Fibroblast of peridontal ligament (primary cell): ENCODE measurements around the gene GSK3B.

ENCODE experiments used
- DNase-seq: peaks from one replicate; pipeline ENCODE4 v3.0.0-alpha.2; 2010; ENCODE audit errors: extremely low read depth

GSK3B gene

DNA sequence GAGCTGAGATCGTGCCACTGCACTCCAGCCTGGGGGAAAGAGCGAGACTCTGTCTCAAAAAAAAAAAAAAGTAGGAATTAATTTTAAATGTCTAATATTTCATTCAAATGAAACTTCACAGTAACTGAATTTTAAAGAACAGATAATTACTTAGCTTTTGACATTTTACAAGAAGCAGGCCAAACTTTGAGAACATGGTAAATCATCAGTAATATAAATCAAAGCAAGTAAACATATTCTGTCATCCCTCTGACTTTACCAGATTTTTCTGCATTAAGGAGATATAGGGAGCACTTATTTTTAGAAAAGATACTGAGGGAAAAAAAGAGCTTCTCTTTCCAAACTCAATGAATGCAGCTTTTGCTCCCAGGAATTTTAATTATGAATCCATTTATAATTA, 275.3 kb downstream of the GSK3B start:
- no peak for DNase-seq

DNA sequence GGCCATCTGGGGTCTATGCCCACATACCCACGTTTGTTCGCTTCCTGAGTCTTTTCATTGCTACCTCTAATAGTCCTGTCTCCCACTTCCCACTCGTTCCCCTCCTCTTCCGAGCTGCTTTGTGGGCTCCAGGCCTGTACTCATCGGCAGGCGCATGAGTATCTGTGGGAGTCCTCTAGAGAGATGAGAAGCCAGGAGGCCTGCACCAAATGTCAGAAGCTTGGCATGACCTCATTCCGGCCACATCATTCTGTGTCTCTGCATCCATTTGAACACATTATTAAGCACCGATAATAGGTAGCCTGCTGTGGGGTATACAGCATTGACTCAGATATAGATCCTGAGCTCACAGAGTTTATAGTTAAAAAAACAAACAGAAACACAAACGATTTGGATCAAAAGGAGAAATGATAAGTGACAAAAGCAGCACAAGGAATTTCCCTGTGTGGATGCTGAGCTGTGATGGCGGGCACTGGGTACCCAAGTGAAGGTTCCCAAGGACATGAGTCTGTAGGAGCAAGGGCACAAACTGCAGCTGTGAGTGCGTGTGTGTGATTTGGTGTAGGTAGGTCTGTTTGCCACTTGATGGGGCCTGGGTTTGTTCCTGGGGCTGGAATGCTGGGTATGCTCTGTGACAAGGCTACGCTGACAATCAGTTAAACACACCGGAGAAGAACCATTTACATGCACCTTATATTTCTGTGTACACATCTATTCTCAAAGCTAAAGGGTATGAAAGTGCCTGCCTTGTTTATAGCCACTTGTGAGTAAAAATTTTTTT, 276.5 kb downstream of the GSK3B start:
- DNase-seq = no peak

- DNase-seq = no peak
Measured at GRCh38 chr3:119817071-119817470, 277.2 kb downstream of the GSK3B start.

DNA sequence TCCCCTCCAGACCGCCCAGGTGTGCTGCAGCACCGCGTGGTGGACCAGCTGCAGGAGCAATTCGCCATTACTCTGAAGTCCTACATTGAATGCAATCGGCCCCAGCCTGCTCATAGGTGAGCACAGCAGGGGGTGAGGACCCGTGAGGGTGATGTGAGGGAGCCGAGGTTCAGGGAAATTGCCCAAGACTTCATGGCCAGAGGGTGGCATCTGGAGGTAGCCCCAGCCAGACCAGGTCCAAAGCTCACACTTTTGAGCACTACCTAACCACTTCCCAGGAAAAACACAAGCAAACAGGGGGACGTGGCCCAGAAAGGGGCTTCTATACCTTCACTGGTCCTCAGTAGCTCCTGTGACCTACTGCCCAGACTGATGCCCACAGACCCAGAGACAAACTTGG, 278.5 kb downstream of the GSK3B start:
- DNase-seq = no peak

DNA sequence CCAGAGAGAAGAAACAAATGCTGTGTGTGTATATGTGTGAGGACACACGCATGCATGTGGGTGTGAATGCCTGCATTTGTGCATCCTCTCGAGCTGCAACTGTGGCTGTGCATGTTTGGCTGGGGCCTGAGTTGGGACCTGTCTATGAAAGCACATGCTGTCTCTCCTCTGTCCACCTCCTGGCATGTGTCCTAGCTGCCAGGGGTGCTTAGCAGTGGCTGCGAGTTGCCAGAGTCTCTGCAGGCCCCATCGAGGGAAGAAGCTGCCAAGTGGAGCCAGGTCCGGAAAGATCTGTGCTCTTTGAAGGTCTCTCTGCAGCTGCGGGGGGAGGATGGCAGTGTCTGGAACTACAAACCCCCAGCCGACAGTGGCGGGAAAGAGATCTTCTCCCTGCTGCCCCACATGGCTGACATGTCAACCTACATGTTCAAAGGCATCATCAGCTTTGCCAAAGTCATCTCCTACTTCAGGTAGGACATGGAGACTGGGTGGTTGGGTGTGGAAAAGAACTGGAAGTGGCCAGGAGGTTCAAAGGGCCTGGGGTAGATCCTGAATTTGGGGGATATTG, 281.7 kb downstream of the GSK3B start:
- DNase-seq = no peak

GRCh38 chr3:119810018-119810435, 284.2 kb downstream of the GSK3B start:
- DNase-seq = no peak

DNA sequence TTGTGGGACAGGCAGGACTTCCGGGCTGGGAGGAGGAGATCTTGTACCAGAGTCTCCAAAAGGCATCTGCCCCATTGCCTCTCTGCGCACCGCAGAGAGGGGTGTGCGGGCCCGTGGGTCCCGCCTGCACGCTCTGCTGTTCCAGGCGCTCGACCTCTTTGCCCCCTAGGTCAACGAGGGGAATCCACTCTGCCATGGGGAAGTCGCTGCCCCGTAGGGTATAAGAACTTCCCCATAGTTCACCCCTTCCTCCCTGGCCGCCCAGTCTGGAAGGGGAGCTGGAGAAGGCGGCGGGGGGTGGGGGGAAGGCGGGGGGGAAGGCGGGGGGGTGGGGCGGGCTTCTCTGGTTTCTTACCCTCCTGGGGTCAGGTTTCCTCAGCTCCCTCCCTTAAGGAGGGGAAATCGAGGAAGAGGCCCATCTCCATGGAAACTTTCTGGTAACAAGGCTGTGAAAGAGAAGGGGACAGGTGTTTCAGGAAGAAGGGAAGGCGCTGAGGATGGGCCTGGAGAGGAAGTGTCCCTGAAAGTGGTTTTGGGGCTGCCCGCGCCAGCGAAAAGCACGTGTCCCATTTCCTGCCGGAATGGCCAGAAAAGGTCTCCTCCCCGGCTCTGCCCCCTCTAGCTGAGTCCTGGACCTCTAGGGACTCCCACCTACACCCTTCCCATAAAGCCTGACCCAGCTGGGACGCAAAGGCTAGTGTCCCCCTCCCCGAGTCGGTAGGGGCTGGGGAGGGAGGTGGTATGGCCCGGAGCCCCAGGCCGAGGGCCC, 284.8 kb downstream of the GSK3B start:
- no peak for DNase-seq

DNA sequence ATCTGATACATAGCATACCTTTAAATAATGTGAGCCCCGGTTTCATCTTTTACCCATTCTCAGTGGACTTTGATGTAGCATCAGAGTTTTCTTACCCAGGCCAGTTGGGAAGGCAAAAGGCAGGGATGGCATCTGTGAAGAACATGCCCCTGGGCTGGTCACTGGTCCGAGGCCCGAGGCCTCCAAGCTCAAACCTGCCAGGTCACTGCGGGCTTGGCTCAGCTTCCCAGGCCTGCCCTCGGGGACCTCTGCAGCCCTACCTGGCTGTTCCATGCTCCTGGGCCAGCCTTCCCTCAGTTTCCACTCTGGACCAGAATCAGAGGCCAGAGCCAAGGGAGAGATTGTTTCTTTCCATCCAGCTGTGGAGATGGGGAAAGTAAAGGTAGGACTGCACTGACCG, 285.4 kb downstream of the GSK3B start:
- no peak for DNase-seq

DNA sequence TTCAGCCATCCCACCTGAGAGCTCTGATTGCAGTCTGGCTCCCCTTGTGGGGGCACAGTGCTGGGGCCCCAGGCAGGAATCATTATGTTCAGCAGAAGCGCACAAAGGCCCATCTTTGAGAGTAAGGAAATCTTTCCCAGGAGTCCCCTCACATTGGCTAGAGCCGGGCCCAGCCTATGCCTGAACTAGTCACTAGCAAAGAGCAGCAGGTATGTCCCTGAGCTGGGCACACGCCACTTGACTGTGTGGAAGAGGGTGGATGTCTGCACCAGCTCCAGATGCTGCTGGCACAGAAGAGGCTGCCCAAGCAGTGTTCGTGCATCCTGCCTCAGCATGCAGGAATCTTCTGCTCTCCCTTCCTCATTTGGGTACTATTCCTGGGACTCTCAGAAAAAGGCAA, 286.0 kb downstream of the GSK3B start:
- DNase-seq = no peak

DNA sequence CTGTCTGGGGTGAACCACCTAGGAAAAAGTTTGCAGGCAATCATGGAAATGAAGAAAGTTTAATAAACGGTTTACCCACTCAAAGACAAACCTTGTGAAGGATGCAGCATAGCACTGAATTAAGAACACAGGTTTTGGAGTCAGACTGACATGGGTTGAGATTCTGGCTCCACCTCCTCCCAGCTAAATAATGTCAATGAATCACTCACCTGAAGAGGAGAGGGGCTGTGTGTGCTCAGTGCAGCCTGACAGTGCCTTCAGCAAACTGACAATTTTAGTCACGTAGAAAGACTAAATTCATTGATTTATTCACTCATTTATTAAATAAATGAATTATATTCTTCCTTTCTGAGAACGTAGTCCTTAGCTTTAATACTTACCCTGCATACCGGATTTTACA, 293.4 kb downstream of the GSK3B start:
- no peak for DNase-seq

GRCh38 chr3:119796785-119797184, 297.5 kb downstream of the GSK3B start:
- DNase-seq = no peak

- no peak for DNase-seq
Measured at GRCh38 chr3:119796368-119796767, 297.9 kb downstream of the GSK3B start.

DNA sequence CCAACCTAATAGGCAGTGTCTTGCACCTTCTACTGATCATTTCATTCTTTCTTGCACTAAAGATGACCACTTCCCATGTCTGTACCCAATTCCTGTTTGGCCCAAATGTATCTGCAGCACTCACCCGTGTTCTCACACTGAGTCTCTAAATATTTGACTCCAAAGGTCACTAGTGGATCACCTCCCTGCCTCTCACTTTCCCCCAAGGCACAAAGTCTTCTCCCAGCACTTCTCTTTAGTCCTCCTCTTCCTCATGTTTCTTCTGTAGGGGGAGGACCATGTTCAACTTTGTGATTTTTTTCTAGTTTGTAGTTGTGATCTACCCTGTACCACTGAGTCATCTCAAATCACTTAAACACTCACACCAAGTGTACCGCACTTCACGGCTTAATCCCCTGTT, 298.4 kb downstream of the GSK3B start:
- no peak for DNase-seq

- DNase-seq = no peak
Measured at GRCh38 chr3:119794971-119795612, 299.2 kb downstream of the GSK3B start.

GRCh38 chr3:119794401-119794800, 299.8 kb downstream of the GSK3B start:
- no peak for DNase-seq

DNA sequence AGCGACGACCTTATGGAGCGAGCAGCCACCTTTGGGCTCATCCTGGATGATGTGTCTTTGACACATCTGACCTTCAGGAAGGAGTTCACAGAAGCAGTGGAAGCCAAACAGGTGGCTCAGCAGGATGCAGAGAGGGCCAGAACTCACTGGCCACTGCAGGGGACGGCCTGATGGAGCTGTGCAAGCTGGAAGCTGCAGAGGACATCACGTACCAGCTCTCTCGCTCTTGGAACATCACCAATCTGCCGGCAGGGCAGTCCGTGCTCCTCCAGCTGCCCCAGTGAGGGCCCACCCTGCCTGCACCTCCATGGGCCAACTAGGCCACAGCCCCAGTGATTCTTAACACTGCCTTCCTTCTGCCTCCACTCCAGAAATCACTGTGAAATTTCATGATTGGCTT, 302.0 kb downstream of the GSK3B start:
- DNase-seq = no peak

DNA sequence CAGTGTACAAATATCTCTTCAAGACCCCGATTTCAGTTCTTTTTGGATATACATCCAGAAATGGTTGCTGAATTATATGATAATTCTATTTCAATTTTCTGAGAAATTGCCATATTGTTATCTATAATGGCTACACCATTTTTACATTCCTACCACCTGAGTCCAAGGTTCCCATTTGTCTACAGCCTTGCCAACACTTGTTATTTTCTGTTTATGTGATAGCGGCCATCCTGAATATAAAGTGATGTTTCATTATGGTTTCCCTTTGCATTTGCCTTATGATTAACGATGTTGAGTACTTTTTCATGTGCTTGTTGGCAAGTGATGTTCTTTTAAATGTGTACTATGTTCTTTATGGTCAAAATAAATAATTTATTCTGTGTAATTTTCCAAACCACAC, 303.9 kb downstream of the GSK3B start:
- no peak for DNase-seq

DNA sequence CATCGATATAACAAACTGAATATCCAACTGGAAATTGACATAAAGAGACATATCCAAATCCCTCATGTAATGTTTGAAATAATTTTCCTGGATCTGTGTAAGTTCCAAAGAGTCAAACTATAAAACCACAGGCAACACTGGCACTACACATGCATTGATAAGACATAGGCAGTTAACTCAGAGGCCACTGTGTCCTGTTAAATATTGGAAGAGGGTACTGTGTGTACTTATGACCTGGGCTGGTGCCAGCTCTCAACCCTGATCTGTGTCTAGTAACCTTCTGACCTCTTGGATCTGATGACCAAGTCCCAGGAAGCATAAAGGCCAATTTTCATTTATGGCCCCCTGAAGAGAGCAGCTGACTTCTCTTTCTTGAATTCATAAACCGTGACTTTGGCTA, 307.8 kb downstream of the GSK3B start:
- DNase-seq = no peak

DNA sequence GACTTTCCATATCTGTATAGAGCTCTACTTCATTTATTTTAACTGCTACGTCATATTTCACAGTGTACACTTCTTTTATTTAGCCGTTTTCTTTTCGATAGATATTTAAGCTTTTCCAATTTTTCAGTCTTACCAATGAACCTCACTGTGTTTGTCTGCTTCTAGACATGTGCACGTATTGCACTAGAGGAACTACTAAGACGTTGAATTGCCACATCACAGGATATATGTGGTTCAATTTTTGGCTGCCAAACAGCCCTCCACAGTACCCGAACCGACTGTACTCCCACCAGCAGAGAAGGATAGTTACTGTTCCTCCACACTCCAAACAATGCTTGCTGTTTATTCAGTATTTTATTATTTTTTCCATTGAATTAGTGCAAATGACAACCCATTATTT, 310.4 kb downstream of the GSK3B start:
- no peak for DNase-seq

DNA sequence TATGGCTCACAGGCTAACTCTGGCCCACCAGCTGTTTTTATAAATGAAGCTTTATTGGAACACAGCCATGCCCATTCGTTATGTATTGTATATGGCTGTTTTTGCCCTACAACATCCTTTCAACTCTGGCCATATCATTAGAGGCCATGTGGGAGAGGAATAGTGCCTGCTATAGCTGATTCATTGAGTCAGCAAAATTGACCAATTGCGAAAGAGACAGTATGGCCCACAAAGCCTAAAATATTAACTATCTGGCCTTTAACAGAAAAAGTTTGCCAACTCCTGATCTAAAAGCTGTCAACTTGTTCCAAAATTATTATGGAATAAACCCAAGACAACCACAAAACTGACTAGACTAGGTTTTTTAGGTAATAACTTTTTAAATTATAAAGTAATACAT, 311.0 kb downstream of the GSK3B start:
- no peak for DNase-seq

- no peak for DNase-seq
Measured at GRCh38 chr3:119782460-119782859, 311.8 kb downstream of the GSK3B start.

DNA sequence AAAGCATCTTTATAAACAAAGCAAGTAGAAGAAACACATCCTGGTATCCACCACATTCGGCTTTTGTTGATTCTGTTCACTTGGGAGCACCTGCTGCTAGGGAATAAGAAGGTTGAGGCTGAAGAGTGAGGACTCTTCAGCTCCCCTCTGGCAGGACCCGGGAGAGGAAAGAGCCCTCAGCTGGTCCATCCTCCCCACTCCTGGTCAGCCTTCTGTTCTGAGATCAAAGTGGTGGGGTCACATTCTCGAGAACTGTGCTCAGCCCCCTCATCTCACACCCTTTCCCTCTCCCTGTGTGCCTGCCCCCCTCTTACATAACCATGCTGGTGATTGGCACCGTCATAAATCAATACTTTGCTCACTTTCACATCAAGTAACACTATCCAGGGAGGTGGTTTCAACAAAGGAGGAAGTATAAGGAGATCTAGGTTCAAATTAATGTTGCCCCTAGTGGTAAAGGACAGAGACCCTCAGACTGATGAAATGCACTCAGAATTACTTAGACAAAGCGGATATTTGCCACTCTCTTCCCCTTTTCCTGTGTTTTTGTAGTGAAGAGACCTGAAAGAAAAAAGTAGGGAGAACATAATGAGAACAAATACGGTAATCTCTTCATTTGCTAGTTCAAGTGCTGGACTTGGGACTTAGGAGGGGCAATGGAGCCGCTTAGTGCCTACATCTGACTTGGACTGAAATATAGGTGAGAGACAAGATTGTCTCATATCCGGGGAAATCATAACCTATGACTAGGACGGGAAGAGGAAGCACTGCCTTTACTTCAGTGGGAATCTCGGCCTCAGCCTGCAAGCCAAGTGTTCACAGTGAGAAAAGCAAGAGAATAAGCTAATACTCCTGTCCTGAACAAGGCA, 312.7 kb downstream of the GSK3B start, which contains the start of gene NR1I2:
Gene NR1I2 (plus strand): TSS at position 772 of the 869 bp plus-strand sequence.
- no peak for DNase-seq
